T-helper 9 cell (primary cell): Measurements from ENCODE around the gene EED.
"Not testable (repeated sequence)": the region's sequence is repeated elsewhere in the genome, so short reads cannot be mapped to it uniquely, and the experiment has no call there.

Experiments used
- DNase-seq: peaks from one replicate; pipeline ENCODE4 v3.0.0-alpha.2; 2020

The EED gene

GRCh38 chr11:86219311-86220193, 25.0 kb upstream of the EED start:
- no peak for DNase-seq

GRCh38 chr11:86220653-86221052, 23.9 kb upstream of the EED start:
- no peak for DNase-seq

GRCh38 chr11:86222081-86222480, 22.5 kb upstream of the EED start:
- no peak for DNase-seq

GRCh38 chr11:86224575-86224974, 20.0 kb upstream of the EED start:
- not testable (repeated sequence) for DNase-seq

GRCh38 chr11:86225344-86225743, 19.2 kb upstream of the EED start:
- DNase-seq, result not testable (repeated sequence)

GRCh38 chr11:86228269-86229038, 16.1 kb upstream of the EED start:
- no peak for DNase-seq

- DNase-seq, result not testable (repeated sequence)
These were observed 15.6 kb upstream of the EED start for GRCh38 chr11:86229039-86229330.

- no peak for DNase-seq
These were observed 14.3 kb upstream of the EED start for GRCh38 chr11:86230179-86230804.

- DNase-seq, result no peak
These were observed 13.6 kb upstream of the EED start for GRCh38 chr11:86230921-86231434.

GRCh38 chr11:86232556-86232955, 12.0 kb upstream of the EED start:
- no peak for DNase-seq

- no peak for DNase-seq
These were observed 9.6 kb upstream of the EED start for GRCh38 chr11:86234831-86235461.

GRCh38 chr11:86237267-86237804, 7.2 kb upstream of the EED start:
- no peak for DNase-seq

GRCh38 chr11:86240164-86240563, 4.4 kb upstream of the EED start:
- DNase-seq, result no peak

GRCh38 chr11:86241956-86242535, 2.5 kb upstream of the EED start:
- no peak for DNase-seq

- no peak for DNase-seq
These were observed 1.2 kb upstream of the EED start for GRCh38 chr11:86243396-86243795.

- DNase-seq, result peak; percentile 82
These were observed 461 bp upstream of the EED start for GRCh38 chr11:86244063-86244521.

- DNase-seq, result peak; percentile 1
These were observed 1.1 kb downstream of the EED start for GRCh38 chr11:86245369-86246292.

GRCh38 chr11:86246293-86246675, 1.7 kb downstream of the EED start:
- DNase-seq, result no peak

GRCh38 chr11:86247608-86248007, 3.1 kb downstream of the EED start:
- DNase-seq, result no peak

GRCh38 chr11:86248609-86249008, 4.1 kb downstream of the EED start:
- no peak for DNase-seq
